ENCODE results near the gene COL12A1. TPM values are rescaled to one million over a fixed set of nuclear protein-coding genes. Genes with fewer than 3 reads are reported as not detected.

The COL12A1 gene
- total RNA-seq, 1 experiment from 2014 or later, result 29.3 TPM

- no peak for DNase-seq
- H3K36me3 Mint-ChIP-seq (ENCODE audit: insufficient read depth, unreplicated experiment), result no peaks in the 10 kb centered on the region
- no TSS peak for BruUV-seq (replicated peaks)
- CTCF ChIA-PET, result no interaction called here
- intact Hi-C loops (cut with micrococcal nuclease; ENCODE audit: unreplicated experiment), result no loop called here
- H3K9me3 Mint-ChIP-seq (ENCODE audit: low read depth, unreplicated experiment), result no peaks in the 10 kb centered on the region
- no peaks in the 10 kb centered on the region for H3K4me1 Mint-ChIP-seq (ENCODE audit: low read depth, unreplicated experiment)
- no peak overlapping the region for H3K4me3 Mint-ChIP-seq (ENCODE audit: low read depth, unreplicated experiment)
- H3K27ac Mint-ChIP-seq (ENCODE audit: unreplicated experiment), result no peak overlapping the region
- TF ChIP-seq, protein P1, sequence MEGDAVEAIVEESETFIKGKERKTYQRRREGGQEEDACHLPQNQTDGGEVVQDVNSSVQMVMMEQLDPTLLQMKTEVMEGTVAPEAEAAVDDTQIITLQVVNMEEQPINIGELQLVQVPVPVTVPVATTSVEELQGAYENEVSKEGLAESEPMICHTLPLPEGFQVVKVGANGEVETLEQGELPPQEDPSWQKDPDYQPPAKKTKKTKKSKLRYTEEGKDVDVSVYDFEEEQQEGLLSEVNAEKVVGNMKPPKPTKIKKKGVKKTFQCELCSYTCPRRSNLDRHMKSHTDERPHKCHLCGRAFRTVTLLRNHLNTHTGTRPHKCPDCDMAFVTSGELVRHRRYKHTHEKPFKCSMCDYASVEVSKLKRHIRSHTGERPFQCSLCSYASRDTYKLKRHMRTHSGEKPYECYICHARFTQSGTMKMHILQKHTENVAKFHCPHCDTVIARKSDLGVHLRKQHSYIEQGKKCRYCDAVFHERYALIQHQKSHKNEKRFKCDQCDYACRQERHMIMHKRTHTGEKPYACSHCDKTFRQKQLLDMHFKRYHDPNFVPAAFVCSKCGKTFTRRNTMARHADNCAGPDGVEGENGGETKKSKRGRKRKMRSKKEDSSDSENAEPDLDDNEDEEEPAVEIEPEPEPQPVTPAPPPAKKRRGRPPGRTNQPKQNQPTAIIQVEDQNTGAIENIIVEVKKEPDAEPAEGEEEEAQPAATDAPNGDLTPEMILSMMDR (IDR thresholded peaks at IDR 0.05; ENCODE audit: unreplicated experiment), result no peak
- H3K27me3 Mint-ChIP-seq (ENCODE audit: unreplicated experiment), result no peaks in the 10 kb centered on the region
Observed at GRCh38 chr6:75171986-75172385, 33.9 kb downstream of the COL12A1 start.

GRCh38 chr6:75171567-75171966, 34.3 kb downstream of the COL12A1 start:
- no peaks in the 10 kb centered on the region for H3K36me3 Mint-ChIP-seq (ENCODE audit: insufficient read depth, unreplicated experiment)
- H3K27ac Mint-ChIP-seq (ENCODE audit: unreplicated experiment), result no peak overlapping the region
- no peaks in the 10 kb centered on the region for H3K27me3 Mint-ChIP-seq (ENCODE audit: unreplicated experiment)
- no peaks in the 10 kb centered on the region for H3K4me1 Mint-ChIP-seq (ENCODE audit: low read depth, unreplicated experiment)
- no peaks in the 10 kb centered on the region for H3K9me3 Mint-ChIP-seq (ENCODE audit: low read depth, unreplicated experiment)
- no peak overlapping the region for H3K4me3 Mint-ChIP-seq (ENCODE audit: low read depth, unreplicated experiment)
- TF ChIP-seq, protein P1 (IDR thresholded peaks at IDR 0.05; ENCODE audit: unreplicated experiment), result no peak
- BruUV-seq (replicated peaks), result no TSS peak
- intact Hi-C loops (cut with micrococcal nuclease; ENCODE audit: unreplicated experiment), result no loop called here
- CTCF ChIA-PET, result no interaction called here
- DNase-seq, result no peak

DNA sequence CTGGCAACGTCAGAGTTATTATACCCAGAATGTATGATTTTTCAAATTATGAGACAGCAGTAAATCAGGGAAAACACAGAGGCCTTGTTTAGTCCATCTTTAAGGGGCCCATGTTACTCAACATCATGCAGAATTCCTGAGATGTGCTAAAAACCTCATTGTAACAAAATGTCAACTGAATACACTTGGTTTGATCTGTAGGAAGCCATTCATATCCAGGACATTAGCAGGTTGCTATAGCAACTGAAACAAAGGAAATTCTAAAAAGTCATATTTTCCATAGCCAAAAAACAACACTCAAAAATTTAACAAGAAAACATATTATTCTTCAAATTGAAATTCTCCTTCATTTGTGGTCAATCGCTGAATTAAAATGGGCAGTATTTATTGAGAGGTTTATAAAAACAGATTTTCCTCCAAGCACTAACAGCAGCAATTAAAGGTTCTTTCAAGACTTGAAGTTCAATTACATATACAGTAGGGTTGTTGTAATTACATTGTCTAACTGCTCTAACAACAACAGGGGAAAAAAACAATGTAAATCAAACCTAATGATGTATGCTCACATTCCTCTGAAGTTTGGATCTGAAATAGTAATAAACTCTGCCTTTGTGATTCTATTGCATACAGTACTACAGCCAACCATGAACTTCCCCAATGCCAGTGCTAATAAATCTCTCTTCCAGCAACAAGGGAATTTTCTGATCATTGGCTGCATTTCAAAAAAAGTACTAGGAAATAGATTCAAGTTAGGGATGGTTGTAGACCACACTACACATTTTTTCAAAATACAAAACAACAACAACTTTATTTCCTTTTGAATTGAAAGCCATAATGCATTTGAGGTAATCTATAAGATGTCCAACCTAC, 34.9 kb downstream of the COL12A1 start:
- Mint-ChIP-seq H3K4me3 (ENCODE audit: low read depth, unreplicated experiment) (no peak overlapping the region), H3K9me3 (ENCODE audit: low read depth, unreplicated experiment) (no peaks in the 10 kb centered on the region), H3K27ac (ENCODE audit: unreplicated experiment) (no peak overlapping the region), H3K36me3 (ENCODE audit: insufficient read depth, unreplicated experiment) (no peaks in the 10 kb centered on the region), H3K27me3 (ENCODE audit: unreplicated experiment) (no peaks in the 10 kb centered on the region), H3K4me1 (ENCODE audit: low read depth, unreplicated experiment) (no peaks in the 10 kb centered on the region)
- TF ChIP-seq, protein P1 (IDR thresholded peaks at IDR 0.05; ENCODE audit: unreplicated experiment), result no peak
- BruUV-seq (replicated peaks), result no TSS peak
- intact Hi-C loops (cut with micrococcal nuclease; ENCODE audit: unreplicated experiment), result no loop called here
- DNase-seq, result no peak
- CTCF ChIA-PET, result no interaction called here

- no peaks in the 10 kb centered on the region for H3K36me3 Mint-ChIP-seq (ENCODE audit: insufficient read depth, unreplicated experiment)
- DNase-seq, result no peak
- intact Hi-C loops (cut with micrococcal nuclease; ENCODE audit: unreplicated experiment), result no loop called here
- no peak overlapping the region for H3K4me3 Mint-ChIP-seq (ENCODE audit: low read depth, unreplicated experiment)
- no peaks in the 10 kb centered on the region for H3K27me3 Mint-ChIP-seq (ENCODE audit: unreplicated experiment)
- CTCF ChIA-PET, result no interaction called here
- no TSS peak for BruUV-seq (replicated peaks)
- H3K9me3 Mint-ChIP-seq (ENCODE audit: low read depth, unreplicated experiment), result no peaks in the 10 kb centered on the region
- H3K27ac Mint-ChIP-seq (ENCODE audit: unreplicated experiment), result no peak overlapping the region
- TF ChIP-seq, protein P1 (IDR thresholded peaks at IDR 0.05; ENCODE audit: unreplicated experiment), result no peak
- no peaks in the 10 kb centered on the region for H3K4me1 Mint-ChIP-seq (ENCODE audit: low read depth, unreplicated experiment)
Observed at GRCh38 chr6:75169689-75170586, 35.9 kb downstream of the COL12A1 start.

Measured in Calu3 (cell line).